Neural cell (in vitro differentiated cells): ENCODE results near the gene SLC16A10. TPM values are rescaled to one million over a fixed set of nuclear protein-coding genes. Genes with fewer than 3 reads are reported as not detected.

Experiments used
- H2AFZ ChIP-seq: fragments of 200-600, 300-800 bp; sonication (generic), shearing (Covaris generic); 2 replicates; pipeline ENCODE4 v1.6.0; 2014; ENCODE audit warnings: low read depth, mild to moderate bottlenecking, antibody characterized with exemption, low read length, moderate library complexity
- H3F3A ChIP-seq: fragments of 200-600 bp; shearing (Covaris generic); 2 replicates; pipeline ENCODE4 v1.6.1; 2016; ENCODE audit warnings: mild to moderate bottlenecking, moderate library complexity, mixed read lengths, antibody characterized with exemption, low read length; ENCODE audit not compliant: insufficient read depth, poor library complexity, severe bottlenecking
- H3K27ac ChIP-seq: fragments of 200-600, 300-800 bp; sonication (generic), shearing (Covaris generic); 2 replicates; pipeline ENCODE4 v1.5.1; 2014; ENCODE audit warnings: mild to moderate bottlenecking, low read length, moderate library complexity
- H3K27me3 ChIP-seq: fragments of 300-800, 200-600 bp; sonication (generic), shearing (Covaris generic); 2 replicates; pipeline ENCODE4 v1.6.0; 2014; ENCODE audit warnings: mild to moderate bottlenecking, low read depth, low read length, moderate library complexity; ENCODE audit not compliant: insufficient read depth
- H3K36me3 ChIP-seq: fragments of 300-800, 200-600 bp; sonication (generic), shearing (Covaris generic); 2 replicates; pipeline ENCODE4 v1.5.1; 2014; ENCODE audit warnings: mild to moderate bottlenecking, antibody characterized with exemption, low read length, moderate library complexity; ENCODE audit not compliant: insufficient read depth
- H3K4me2 ChIP-seq: fragments of 300-800, 200-600 bp; sonication (generic), shearing (Covaris generic); 2 replicates; pipeline ENCODE4 v1.6.0; 2014; ENCODE audit warnings: mild to moderate bottlenecking, low read length
- H3K4me3 ChIP-seq: fragments of 300-800, 200-600 bp; sonication (generic), shearing (Covaris generic); 2 replicates; pipeline ENCODE4 v1.5.1; 2014; ENCODE audit warnings: mild to moderate bottlenecking, low read length, moderate library complexity
- H3K79me2 ChIP-seq: fragments of 200-600 bp; shearing (Covaris generic); replicated peaks from 2 replicates; pipeline ENCODE4 v1.6.0; 2014; ENCODE audit warnings: mild to moderate bottlenecking, low read length, moderate library complexity; ENCODE audit not compliant: insufficient read depth
- H3K9ac ChIP-seq: fragments of 300-800, 200-600 bp; sonication (generic), shearing (Covaris generic); 2 replicates; pipeline ENCODE4 v1.6.1; 2016; ENCODE audit warnings: mild to moderate bottlenecking, low read length, mixed read lengths
- H3K9me2 ChIP-seq: fragments of 200-600 bp; shearing (Covaris generic); 2 replicates; pipeline ENCODE4 v1.6.1; 2016; ENCODE audit warnings: mild to moderate bottlenecking, low read length, mixed read lengths; ENCODE audit not compliant: insufficient read depth
- H3K9me3 ChIP-seq: fragments of 200-600, 300-800 bp; sonication (generic), shearing (Covaris generic); 2 replicates; pipeline ENCODE4 v1.6.1; 2016; ENCODE audit warnings: mild to moderate bottlenecking, mixed run types, low read length, moderate library complexity, mixed read lengths
- H4K20me1 ChIP-seq: fragments of 200-600 bp; shearing (Covaris generic); 2 replicates; pipeline ENCODE4 v1.6.1; 2016; ENCODE audit warnings: mild to moderate bottlenecking, mixed run types; ENCODE audit not compliant: insufficient read depth
- EP300 ChIP-seq: fragments of 450-650 bp; conservative IDR thresholded peaks from 2 replicates; pipeline ENCODE4 v1.6.1; 2014; ENCODE audit warnings: antibody characterized with exemption, mild to moderate bottlenecking, moderate library complexity; ENCODE audit not compliant: poor library complexity, severe bottlenecking
- EZH2 ChIP-seq: fragments of 200-600, 300-800 bp; shearing (Covaris generic), sonication (generic); IDR thresholded peaks from 2 replicates; pipeline ENCODE4 v1.6.1; 2014; ENCODE audit warnings: antibody characterized with exemption, low read length, borderline replicate concordance, mild to moderate bottlenecking; ENCODE audit not compliant: insufficient read depth, poor library complexity, severe bottlenecking
- MXI1 ChIP-seq: fragments of 450-650 bp; conservative IDR thresholded peaks from 2 replicates; pipeline ENCODE4 v1.6.1; 2014; ENCODE audit warnings: antibody characterized with exemption, mild to moderate bottlenecking; ENCODE audit not compliant: poor library complexity, severe bottlenecking
- POLR2AphosphoS5 ChIP-seq: IDR thresholded peaks from 2 replicates; pipeline ENCODE4 v1.6.1; 2012
- RAD21 ChIP-seq: fragments of 450-650 bp; conservative IDR thresholded peaks from 2 replicates; pipeline ENCODE4 v1.6.1; 2014; ENCODE audit warnings: antibody characterized with exemption, mild to moderate bottlenecking, moderate library complexity
- SMC3 ChIP-seq: fragments of 450-650 bp; conservative IDR thresholded peaks from 2 replicates; pipeline ENCODE4 v1.6.1; 2014; ENCODE audit warnings: antibody characterized with exemption, mild to moderate bottlenecking, moderate library complexity; ENCODE audit not compliant: poor library complexity
- TAF1 ChIP-seq: IDR thresholded peaks from 2 replicates; pipeline ENCODE4 v1.6.1; 2012; ENCODE audit warnings: low read depth
- polyA plus RNA-seq: library from polyadenylated mRNA; depleted of rRNA; stranded (reverse); fragments of >200 nt; gene quantifications from 2 replicates; pipeline ENCODE4 v1.2.3, GENCODE V29; 2014
- TF ChIP-seq, protein P1 (sequence below): IDR thresholded peaks from 2 replicates; pipeline ENCODE4 v1.6.1; 2012; ENCODE audit warnings: borderline replicate concordance
- TF ChIP-seq, protein P2 (sequence below): fragments of 450-650 bp; IDR thresholded peaks from 2 replicates; pipeline ENCODE4 v1.5.1; 2014; ENCODE audit warnings: antibody characterized with exemption, mild to moderate bottlenecking, moderate library complexity; ENCODE audit not compliant: poor library complexity, severe bottlenecking

SLC16A10 gene
- polyA plus RNA-seq, 1 donor from 2014 or later = 1.5 TPM

GRCh38 chr6:111113336-111114086 is 26.2 kb downstream of the SLC16A10 start:
- Histone ChIP-seq H3F3A (no peaks in the 10 kb centered on the region), H4K20me1 (no peaks in the 10 kb centered on the region), H3K36me3 (no peaks in the 10 kb centered on the region), H3K4me2 (no peak overlapping the region), H2AFZ (no peak overlapping the region), H3K9ac (no peak overlapping the region), H3K27me3 (no peaks in the 10 kb centered on the region), H3K27ac (no peak overlapping the region), H3K4me3 (no peak overlapping the region), H3K9me2 (no peaks in the 10 kb centered on the region), H3K79me2 (no peaks in the 10 kb centered on the region), H3K9me3 (no peaks in the 10 kb centered on the region)
- TF ChIP-seq POLR2AphosphoS5 (no peak), RAD21 (no peak), EP300 (no peak), EZH2 (no peak), SMC3 (no peak), TAF1 (no peak), MXI1 (no peak)
- TF ChIP-seq, protein P1, sequence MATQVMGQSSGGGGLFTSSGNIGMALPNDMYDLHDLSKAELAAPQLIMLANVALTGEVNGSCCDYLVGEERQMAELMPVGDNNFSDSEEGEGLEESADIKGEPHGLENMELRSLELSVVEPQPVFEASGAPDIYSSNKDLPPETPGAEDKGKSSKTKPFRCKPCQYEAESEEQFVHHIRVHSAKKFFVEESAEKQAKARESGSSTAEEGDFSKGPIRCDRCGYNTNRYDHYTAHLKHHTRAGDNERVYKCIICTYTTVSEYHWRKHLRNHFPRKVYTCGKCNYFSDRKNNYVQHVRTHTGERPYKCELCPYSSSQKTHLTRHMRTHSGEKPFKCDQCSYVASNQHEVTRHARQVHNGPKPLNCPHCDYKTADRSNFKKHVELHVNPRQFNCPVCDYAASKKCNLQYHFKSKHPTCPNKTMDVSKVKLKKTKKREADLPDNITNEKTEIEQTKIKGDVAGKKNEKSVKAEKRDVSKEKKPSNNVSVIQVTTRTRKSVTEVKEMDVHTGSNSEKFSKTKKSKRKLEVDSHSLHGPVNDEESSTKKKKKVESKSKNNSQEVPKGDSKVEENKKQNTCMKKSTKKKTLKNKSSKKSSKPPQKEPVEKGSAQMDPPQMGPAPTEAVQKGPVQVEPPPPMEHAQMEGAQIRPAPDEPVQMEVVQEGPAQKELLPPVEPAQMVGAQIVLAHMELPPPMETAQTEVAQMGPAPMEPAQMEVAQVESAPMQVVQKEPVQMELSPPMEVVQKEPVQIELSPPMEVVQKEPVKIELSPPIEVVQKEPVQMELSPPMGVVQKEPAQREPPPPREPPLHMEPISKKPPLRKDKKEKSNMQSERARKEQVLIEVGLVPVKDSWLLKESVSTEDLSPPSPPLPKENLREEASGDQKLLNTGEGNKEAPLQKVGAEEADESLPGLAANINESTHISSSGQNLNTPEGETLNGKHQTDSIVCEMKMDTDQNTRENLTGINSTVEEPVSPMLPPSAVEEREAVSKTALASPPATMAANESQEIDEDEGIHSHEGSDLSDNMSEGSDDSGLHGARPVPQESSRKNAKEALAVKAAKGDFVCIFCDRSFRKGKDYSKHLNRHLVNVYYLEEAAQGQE = no peak
- TF ChIP-seq, protein P2, sequence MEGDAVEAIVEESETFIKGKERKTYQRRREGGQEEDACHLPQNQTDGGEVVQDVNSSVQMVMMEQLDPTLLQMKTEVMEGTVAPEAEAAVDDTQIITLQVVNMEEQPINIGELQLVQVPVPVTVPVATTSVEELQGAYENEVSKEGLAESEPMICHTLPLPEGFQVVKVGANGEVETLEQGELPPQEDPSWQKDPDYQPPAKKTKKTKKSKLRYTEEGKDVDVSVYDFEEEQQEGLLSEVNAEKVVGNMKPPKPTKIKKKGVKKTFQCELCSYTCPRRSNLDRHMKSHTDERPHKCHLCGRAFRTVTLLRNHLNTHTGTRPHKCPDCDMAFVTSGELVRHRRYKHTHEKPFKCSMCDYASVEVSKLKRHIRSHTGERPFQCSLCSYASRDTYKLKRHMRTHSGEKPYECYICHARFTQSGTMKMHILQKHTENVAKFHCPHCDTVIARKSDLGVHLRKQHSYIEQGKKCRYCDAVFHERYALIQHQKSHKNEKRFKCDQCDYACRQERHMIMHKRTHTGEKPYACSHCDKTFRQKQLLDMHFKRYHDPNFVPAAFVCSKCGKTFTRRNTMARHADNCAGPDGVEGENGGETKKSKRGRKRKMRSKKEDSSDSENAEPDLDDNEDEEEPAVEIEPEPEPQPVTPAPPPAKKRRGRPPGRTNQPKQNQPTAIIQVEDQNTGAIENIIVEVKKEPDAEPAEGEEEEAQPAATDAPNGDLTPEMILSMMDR = no peak

DNA sequence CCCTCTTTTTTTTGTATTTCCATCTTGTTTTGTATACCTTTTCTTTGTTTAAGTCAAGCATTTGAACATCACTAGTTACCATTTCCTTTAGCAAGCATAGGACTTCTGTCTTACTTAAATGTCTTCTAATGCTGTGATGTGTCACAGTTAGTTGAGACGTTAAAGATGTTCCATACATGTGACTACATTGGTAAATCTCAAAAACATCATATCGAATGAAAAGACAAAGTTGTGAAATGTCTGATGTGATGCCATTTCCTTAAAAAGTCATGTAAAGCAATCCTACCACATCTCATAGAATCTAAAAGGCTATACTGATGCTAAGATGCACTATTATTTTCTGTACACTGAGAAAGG is 26.8 kb downstream of the SLC16A10 start:
- Histone ChIP-seq H3K9ac (no peak overlapping the region), H3K27me3 (no peaks in the 10 kb centered on the region), H3K36me3 (no peaks in the 10 kb centered on the region), H3K79me2 (no peaks in the 10 kb centered on the region), H3K4me2 (no peak overlapping the region), H3K4me3 (no peak overlapping the region), H3K27ac (no peak overlapping the region), H2AFZ (no peak overlapping the region), H3F3A (no peaks in the 10 kb centered on the region), H3K9me3 (no peaks in the 10 kb centered on the region), H3K9me2 (no peaks in the 10 kb centered on the region), H4K20me1 (no peaks in the 10 kb centered on the region)
- no peak for TF ChIP-seq MXI1
- no peak for TF ChIP-seq RAD21
- no peak for TF ChIP-seq SMC3
- no peak for TF ChIP-seq EZH2
- TF ChIP-seq TAF1 = no peak
- TF ChIP-seq, protein P2 = no peak
- TF ChIP-seq, protein P1 = no peak
- no peak for TF ChIP-seq POLR2AphosphoS5
- no peak for TF ChIP-seq EP300
